HT-29 (cell line): ENCODE data around the gene DNAJC13. TPM values are rescaled to one million over a fixed set of nuclear protein-coding genes. Genes with fewer than 3 reads are reported as not detected.

Experiments
- DNase-seq: peaks from one replicate; pipeline ENCODE4 v3.0.0-alpha.2; 2015; ENCODE audit warnings: low spot score
- total RNA-seq: library from RNA; depleted of rRNA; stranded (reverse); fragments of >200 nt; shearing (Covaris generic); gene quantifications from 2 replicates; pipeline ENCODE4 v1.2.3, GENCODE V29; 2014

Gene DNAJC13
- total RNA-seq, 1 experiment from 2014 or later, result 12.8 TPM

- no peak for DNase-seq
Measured at GRCh38 chr3:132464066-132464465, 46.8 kb downstream of the DNAJC13 start.

DNA sequence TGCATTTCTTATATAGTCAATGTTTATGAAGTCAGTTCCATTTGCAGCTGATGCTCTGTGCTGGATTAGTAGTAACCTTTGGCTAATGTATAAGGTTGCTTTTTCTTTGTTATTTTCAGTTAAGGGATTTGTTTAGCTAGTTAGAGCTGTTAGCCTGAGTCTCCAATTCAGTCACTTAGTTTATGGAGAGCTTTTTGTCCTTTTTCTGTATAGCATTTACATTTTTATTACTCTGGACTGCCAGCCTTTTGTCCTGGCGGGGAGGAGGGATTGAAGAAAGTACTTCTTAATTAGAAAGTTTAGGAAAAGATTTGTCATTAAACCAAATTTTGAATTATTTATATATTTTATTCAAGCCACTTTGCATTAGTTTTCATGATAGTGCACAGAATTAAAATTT is 52.0 kb downstream of the DNAJC13 start:
- DNase-seq, result no peak

DNA sequence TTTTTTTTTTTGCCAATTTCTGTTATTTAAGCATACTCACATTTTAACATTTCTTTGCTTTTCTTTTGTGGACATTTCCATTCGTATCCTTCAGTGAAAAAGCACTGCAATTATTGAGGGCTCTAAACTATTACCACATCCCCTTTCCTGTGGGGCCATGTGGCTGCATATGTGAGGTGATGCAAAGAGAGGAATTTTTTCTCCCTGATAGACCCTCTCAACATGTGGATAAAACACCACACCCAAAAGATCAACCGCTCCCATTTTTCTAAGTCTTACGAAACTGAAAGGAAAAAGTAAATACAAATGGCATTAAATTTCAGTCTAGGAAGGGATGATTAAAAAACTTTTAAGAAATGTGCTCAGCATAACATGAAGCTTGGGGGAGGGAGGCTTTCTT is 68.8 kb downstream of the DNAJC13 start:
- DNase-seq, result no peak

DNA sequence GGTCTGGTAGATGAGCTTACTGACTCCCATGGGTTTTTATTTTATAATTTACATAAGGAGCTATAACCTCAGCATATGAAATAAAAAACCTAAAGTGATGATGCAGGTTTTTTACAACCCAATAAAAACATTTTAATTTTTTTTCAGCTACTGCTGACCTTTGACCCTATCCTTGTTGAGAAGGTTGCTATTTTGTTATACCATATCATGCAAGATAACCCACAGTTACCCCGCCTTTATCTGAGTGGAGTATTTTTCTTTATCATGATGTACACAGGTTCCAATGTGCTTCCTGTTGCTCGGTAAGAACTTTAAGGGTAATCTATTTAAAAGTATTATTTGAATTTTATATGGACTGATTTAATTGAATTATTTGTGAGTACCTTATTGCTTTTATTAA is 70.8 kb downstream of the DNAJC13 start:
- no peak for DNase-seq

DNA sequence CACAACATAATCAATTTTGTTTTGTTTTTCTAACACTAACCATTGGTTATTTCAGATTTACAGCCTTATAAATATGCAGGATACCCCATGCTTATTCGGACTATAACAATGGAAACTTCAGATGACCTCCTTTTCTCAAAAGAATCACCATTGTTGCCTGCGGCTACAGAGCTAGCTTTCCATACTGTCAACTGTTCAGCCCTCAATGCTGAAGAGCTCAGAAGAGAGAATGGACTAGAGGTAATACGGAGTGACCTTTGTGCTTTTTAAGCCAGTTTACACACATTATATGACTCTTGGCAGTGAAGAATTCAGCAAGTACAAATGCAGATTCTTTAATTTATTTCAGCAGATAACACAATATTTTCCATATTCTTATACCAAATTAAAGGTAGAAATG is 81.8 kb downstream of the DNAJC13 start:
- no peak for DNase-seq

- DNase-seq, result no peak
Measured at GRCh38 chr3:132503559-132503958, 86.3 kb downstream of the DNAJC13 start.

GRCh38 chr3:132504375-132504933 is 87.2 kb downstream of the DNAJC13 start:
- no peak for DNase-seq

- peak; percentile 40 for DNase-seq
Measured at GRCh38 chr3:132507657-132508056, 90.4 kb downstream of the DNAJC13 start.

DNA sequence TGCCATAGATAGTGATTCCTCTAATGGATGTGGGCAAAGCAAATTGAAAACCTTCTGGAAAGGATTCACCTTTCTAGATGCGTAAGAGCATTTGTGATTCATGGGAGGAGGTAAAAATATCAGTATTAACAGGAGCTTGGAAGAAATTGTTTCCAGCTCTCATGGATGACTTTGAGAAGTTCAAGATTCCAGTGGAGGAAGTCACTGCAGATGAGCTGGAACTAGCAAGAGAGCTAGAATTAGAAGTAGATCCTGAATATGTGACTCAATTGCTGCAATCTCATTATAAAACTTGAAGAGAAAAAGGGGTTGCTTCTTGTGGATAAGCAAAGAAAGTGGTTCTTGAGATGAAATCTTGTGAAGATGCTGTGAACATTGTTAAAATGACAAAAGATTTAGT is 91.8 kb downstream of the DNAJC13 start:
- DNase-seq, result no peak

DNA sequence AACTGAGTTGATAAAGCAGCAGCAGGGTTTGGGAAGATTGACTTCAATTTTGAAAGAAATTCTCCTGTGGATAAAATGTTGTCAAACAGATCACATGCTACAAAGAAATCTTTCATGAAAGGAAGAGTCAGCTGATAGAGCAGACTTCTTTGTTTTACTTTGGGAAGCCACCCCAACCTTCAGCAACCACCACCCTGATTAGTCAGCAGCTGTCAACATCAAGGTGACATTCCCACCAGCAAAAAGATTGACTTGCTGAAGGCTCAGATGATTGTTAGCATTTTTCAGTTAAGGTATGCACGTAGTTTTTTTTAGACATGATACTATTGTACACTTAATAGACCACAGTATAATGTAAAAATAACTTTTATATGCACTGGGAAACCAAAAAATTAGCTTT is 92.2 kb downstream of the DNAJC13 start:
- DNase-seq, result no peak

DNA sequence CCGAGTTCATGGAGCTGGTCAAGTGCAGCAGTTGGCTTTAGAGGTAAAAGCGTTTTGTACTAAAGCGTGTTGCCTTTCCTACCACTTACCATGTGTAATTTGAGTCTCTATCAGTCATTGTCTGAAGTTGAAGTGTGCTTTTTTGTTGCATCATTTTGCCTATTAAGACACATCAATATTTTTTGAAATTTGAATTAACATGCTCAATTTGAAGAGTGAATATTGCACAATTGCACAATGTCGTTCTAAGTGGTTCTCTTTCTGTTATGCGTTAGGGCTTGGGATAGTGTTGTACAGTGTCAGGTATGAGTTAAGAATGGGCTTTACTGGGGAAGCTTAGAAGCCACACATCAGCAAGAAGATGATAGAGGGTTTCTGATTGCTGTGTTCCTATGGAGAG is 95.8 kb downstream of the DNAJC13 start:
- DNase-seq, result no peak

GRCh38 chr3:132517311-132517710 is 100.0 kb downstream of the DNAJC13 start:
- DNase-seq, result no peak

GRCh38 chr3:132519914-132520313 is 102.6 kb downstream of the DNAJC13 start:
- no peak for DNase-seq

DNA sequence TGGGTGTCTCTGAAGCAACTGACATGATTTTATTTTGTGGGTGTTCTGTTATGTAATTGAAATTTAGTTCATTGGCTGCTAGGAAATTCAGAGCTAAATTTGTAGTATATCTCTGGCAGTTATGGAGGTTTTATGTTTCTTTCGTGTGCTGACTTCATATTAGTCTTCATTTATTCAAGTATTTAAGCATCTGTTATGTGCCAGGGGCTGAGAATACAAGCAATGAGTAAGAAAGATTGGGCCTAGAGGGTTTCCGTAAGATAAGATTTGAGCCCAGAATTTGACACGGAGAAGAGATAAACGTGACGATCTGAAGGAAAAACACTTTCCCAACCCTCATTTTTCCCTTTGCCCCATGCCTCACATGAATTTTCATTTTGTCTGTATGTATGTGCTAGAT is 104.6 kb downstream of the DNAJC13 start:
- DNase-seq, result no peak

- no peak for DNase-seq
Measured at GRCh38 chr3:132522353-132522752, 105.1 kb downstream of the DNAJC13 start.

DNA sequence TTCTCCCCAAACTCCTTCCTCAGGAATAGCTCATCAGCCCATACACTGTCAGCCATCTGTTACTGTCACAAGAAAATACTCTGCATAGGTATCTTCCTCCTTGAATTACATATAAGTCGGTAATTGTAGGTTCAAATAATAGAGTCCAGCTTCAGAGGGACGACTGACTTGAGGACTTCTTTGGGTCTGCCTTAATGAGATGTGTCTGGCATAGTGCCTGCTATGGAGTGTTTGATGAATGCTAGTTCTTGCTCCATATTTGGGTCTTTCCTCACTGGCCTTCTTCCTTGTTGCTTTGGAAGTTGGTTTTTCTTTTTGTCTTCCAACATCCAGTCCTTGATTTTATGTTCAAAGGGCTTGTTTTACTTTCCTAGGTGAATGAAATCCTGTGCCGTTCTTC is 113.3 kb downstream of the DNAJC13 start:
- DNase-seq, result no peak

GRCh38 chr3:132535575-132536441 is 118.5 kb downstream of the DNAJC13 start:
- peak; percentile 81 for DNase-seq

DNA sequence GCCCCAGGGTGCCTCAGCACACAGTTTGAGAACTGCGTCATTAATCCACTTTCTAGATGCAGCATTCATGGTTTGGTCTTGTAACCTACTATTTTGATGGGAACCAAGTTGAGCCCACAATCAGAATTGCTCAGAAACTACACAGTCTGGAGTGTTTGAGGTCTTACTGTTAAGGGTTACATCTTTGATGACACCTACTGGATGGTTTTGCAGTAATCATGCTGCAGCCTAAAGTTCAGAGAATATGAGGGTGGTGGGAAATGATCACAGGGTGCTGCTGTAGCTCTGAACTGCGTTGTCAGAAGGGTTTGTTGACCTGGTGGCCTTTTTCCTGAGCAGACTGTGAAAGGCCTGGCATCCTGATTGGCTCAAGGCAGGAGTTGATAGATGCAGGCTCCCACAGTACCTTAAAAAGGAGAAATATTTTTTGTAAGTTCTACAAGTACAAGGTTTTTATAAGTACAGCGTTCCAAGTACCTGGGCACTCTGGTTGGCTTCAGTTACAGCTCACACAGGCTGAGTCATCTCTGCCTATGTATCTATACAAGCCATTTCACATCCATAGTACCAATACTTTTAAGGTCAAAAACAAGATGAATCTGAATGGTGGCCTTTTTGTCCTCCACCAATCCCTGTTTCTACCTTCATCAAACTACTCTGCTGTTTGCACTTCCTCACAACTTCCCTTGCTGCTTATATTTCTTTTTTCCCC is 119.3 kb downstream of the DNAJC13 start:
- DNase-seq, result peak; percentile 3

DNA sequence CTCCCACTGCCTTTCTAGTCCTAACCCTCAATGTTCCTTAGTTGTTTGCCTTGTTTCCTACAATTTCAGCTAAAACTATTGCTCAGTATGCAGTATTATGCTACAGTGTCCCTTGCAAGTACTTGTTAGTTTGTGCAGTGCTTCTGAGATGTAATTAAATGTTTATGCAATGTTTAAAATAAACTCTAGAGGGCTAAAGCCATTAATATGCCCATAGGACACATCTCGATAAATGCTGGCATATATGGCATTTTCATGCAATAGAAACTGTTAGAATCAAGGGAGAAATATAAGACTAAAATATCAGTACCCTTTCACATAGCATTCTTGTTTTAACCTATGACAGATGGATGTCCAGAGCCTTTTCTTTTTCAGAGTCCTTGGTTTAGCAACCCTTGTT is 120.0 kb downstream of the DNAJC13 start:
- peak; percentile 3 for DNase-seq

- DNase-seq, result no peak
Measured at GRCh38 chr3:132538072-132538471, 120.8 kb downstream of the DNAJC13 start.

DNA sequence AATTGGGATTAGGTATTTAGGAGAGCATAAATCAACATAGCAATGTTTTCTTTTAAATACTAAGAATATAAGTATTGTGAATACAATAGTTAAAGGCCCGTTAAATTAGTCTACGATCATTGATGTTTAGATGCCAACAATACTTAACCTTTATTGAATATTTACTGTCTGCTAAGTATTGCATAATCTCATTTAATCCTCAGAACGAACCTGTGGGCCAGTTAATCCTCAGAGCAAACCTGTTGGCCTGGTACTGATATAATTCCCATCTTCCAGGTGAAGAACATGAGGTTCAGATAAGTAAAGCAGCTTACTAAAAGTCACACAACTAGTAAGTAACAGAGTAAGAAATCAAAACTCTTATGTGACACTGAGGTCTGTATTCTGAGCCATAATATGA is 122.4 kb downstream of the DNAJC13 start:
- no peak for DNase-seq

DNA sequence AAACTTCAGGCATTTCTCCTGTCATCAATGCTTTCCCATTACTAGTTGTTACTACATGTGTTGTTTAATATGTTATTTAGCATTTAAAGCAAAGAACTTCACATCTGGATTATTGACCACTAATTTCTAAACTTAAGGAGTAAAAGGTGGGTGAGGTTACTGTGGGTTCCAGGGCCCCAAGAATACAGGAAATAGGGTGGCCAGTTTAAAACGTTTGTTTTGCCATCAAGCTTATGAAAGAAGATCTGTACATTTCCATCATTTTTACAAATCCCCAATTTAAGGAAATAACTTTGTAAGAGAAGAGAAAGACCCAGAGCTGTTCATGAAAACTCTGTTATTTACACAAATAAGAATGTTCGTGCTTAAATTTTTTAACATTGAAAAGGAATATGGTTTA is 125.3 kb downstream of the DNAJC13 start:
- no peak for DNase-seq
